GM12873 (cell line): ENCODE results near the gene PARD6A.

Experiments used
- CTCF ChIP-seq: IDR thresholded peaks from 2 replicates; pipeline ENCODE4 v1.5.1; 2012; ENCODE audit warnings: low read depth, mild to moderate bottlenecking, moderate library complexity, low read length, control low read depth; ENCODE audit not compliant: insufficient read depth; ENCODE audit errors: missing control alignments

Gene PARD6A

GRCh38 chr16:67658849-67659674 lies 1.7 kb upstream of the PARD6A start:
- TF ChIP-seq CTCF: no peak

- no peak for TF ChIP-seq CTCF
Measured at GRCh38 chr16:67659675-67660563, 841 bp upstream of the PARD6A start, which contains the start of gene ACD. Gene ACD (minus strand): TSS chr16:67660260. CDS start chr16:67660220, 40 bp downstream.

DNA sequence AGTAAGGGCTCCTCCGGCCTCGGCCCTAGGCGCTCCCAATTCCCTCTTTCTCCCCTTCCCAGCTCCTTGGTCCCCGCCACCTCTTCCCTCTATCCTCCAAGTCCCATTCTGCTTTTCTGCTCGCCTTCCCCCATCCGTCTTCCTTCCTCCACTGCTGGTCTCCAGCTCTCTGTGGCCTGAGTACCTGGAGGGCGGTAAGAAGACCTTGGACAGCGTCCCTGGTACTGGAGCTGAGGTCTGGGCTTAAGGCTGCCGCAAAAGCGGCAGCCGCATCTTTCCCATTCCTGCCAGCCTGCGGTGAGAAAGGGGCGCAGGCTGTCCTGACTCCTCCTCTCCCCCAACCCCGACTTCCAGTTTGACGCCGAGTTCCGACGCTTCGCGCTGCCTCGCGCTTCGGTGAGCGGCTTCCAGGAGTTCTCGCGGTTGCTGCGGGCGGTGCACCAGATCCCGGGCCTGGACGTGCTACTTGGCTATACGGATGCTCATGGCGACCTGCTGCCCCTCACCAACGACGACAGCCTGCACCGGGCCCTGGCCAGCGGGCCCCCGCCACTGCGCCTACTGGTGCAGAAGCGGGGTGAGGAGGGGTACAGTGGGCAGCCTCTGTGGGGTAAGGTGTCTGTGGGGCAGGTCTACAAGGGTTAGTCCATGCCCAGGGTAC lies 471 bp downstream of the PARD6A start:
- TF ChIP-seq CTCF: no peak

DNA sequence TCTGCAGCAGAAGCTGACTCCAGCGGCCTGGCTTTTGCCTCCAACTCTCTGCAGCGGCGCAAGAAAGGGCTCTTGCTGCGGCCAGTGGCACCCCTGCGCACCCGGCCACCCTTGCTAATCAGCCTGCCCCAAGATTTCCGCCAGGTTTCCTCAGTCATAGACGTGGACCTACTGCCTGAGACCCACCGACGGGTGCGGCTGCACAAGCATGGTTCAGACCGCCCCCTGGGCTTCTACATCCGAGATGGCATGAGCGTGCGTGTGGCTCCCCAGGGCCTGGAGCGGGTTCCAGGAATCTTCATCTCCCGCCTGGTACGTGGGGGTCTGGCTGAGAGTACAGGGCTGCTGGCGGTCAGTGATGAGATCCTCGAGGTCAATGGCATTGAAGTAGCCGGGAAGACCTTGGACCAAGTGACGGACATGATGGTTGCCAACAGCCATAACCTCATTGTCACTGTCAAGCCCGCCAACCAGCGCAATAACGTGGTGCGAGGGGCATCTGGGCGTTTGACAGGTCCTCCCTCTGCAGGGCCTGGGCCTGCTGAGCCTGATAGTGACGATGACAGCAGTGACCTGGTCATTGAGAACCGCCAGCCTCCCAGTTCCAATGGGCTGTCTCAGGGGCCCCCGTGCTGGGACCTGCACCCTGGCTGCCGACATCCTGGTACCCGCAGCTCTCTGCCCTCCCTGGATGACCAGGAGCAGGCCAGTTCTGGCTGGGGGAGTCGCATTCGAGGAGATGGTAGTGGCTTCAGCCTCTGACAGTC lies 1.3 kb downstream of the PARD6A start:
- TF ChIP-seq CTCF: no peak

- TF ChIP-seq CTCF: no peak
Measured at GRCh38 chr16:67662653-67663010, 1.9 kb downstream of the PARD6A start.

DNA sequence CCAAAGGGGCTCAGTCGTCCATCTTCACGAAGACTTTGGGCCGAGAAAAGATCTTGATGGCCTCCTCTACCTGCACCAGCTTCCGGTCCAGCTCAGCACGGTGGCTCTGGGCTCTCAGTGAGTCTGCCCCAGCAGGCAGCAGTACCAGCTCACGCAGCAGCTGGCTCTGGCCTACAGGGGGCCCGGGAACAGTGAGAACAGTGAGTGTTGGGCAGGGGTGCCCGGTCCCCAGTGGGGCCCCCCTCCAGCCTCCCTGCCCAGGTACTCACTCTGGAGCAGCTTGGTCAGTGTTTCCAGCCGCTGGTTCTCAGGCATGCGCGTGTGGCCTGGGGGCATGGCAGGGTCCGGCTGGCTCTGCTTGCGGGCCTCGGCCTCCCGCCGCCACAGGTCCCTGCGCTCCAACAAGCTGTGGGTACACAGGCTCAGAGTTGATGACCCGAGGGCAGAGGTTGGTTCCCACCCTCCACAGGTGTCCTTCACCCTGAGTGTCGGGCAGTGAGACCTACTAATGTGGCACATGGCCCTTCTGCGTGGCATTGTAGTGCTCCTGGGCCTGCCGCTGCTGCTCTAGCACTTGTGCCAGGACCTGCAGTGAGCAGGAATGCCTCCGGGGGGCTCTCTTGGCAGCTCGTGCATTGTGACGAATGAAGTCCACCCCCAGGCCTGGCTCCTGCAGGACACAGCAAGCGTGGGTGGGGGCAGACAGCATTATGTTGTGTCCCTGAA lies 2.6 kb downstream of the PARD6A start:
- peak; percentile 61 for TF ChIP-seq CTCF
